Astrocyte (in vitro differentiated cells and primary cell): Measurements from ENCODE around the gene KCTD13.
"Not testable (repeated sequence)": the region's sequence is repeated elsewhere in the genome, so short reads cannot be mapped to it uniquely, and the experiment has no call there.

Experiments used
- CTCF ChIP-seq: IDR thresholded peaks from 2 replicates; pipeline ENCODE4 v1.5.1; 2011; ENCODE audit warnings: low read depth, mild to moderate bottlenecking, inconsistent platforms, low read length, moderate library complexity; ENCODE audit not compliant: insufficient read depth
- EZH2 ChIP-seq: IDR thresholded peaks from 2 replicates; pipeline ENCODE4 v1.6.1; 2012; ENCODE audit warnings: mild to moderate bottlenecking, low read length, inconsistent platforms; ENCODE audit not compliant: insufficient read depth

- TF ChIP-seq CTCF, EZH2: not testable (repeated sequence)
These were observed 33.8 kb upstream of the KCTD13 start for GRCh38 chr16:29959821-29960220.
